IgD-negative memory B cell (primary cell): ENCODE data around the gene HAND1. TPM values are rescaled to one million over a fixed set of nuclear protein-coding genes. Genes with fewer than 3 reads are reported as not detected.
"Not testable (repeated sequence)": the region's sequence is repeated elsewhere in the genome, so short reads cannot be mapped to it uniquely, and the experiment has no call there.

Experiments used
- H3K27ac Mint-ChIP-seq, 3 donors: one replicate each; pipeline ENCODE4 v1.8.0; 2020 to 2022; ENCODE audit warnings: mild to moderate bottlenecking in 3 of 3, mixed read lengths in 3 of 3, moderate library complexity in 1 of 3
- H3K27me3 Mint-ChIP-seq: one replicate; pipeline ENCODE4 v1.8.0; 2021; ENCODE audit warnings: mixed read lengths
- H3K36me3 Mint-ChIP-seq: one replicate; pipeline ENCODE4 v1.8.0; 2020; ENCODE audit warnings: mild to moderate bottlenecking, mixed read lengths
- H3K4me1 Mint-ChIP-seq, 3 donors: one replicate each; pipeline ENCODE4 v1.8.0; 2020 to 2022; ENCODE audit warnings: mixed read lengths in 3 of 3, mild to moderate bottlenecking in 1 of 3
- H3K4me3 Mint-ChIP-seq, 4 donors: one replicate each; pipeline ENCODE4 v1.8.0; 2020 to 2022; ENCODE audit warnings: mild to moderate bottlenecking in 4 of 4, mixed read lengths in 4 of 4, moderate library complexity in 3 of 4
- H3K9me3 Mint-ChIP-seq, 3 donors: one replicate each; pipeline ENCODE4 v1.8.0; 2020 to 2021; ENCODE audit warnings: mixed read lengths in 3 of 3, mild to moderate bottlenecking in 1 of 3
- polyA plus RNA-seq: library from polyadenylated mRNA; unstranded; fragments of 300-500 nt; fragmentation: Illumina TruSeq; gene quantifications from one replicate; pipeline ENCODE4 v1.2.3, GENCODE V29; 2021

Gene HAND1
- not detected for polyA plus RNA-seq

GRCh38 chr5:154478224-154478565 lies at the start of gene HAND1:
Gene HAND1, minus strand, starts transcription at chr5:154478227. Its CDS starts 219 bp downstream, at chr5:154478008.
- H3K27ac Mint-ChIP-seq = peak within 1 kb of the TSS; percentile 43 to 94 (median 87)
- peaks cover 22 to 38% (median 34%) of the 10 kb centered on the region in 3 donors for H3K4me1 Mint-ChIP-seq
- H3K4me3 Mint-ChIP-seq = peak within 1 kb of the TSS; percentile 52 to 90 (median 74)
- peaks cover 86% of the 10 kb centered on the region for H3K27me3 Mint-ChIP-seq
- peaks cover 0 to 5% (median 0%) of the 10 kb centered on the region in 3 donors for H3K9me3 Mint-ChIP-seq
- H3K36me3 Mint-ChIP-seq = no peaks in the 10 kb centered on the region

- H3K4me1 Mint-ChIP-seq = peaks cover 0 to 2% (median 0%) of the 10 kb centered on the region in 3 donors
- H3K36me3 Mint-ChIP-seq = no peaks in the 10 kb centered on the region
- no peak overlapping the region for H3K4me3 Mint-ChIP-seq
- peaks cover 0 to 3% (median 2%) of the 10 kb centered on the region in 3 donors for H3K9me3 Mint-ChIP-seq
- H3K27me3 Mint-ChIP-seq = peaks cover 7% of the 10 kb centered on the region
- H3K27ac Mint-ChIP-seq = peak overlapping the region in 1 of 3 donors; percentile 74
Measured at GRCh38 chr5:154526231-154527226, 48.5 kb upstream of the HAND1 start.

- H3K9me3 Mint-ChIP-seq = peaks cover 0 to 2% (median 0%) of the 10 kb centered on the region in 3 donors
- peaks cover 0 to 2% (median 0%) of the 10 kb centered on the region in 3 donors for H3K4me1 Mint-ChIP-seq
- no peak overlapping the region for H3K4me3 Mint-ChIP-seq
- H3K27me3 Mint-ChIP-seq = peaks cover 15% of the 10 kb centered on the region
- H3K27ac Mint-ChIP-seq = no peak overlapping the region
- H3K36me3 Mint-ChIP-seq = no peaks in the 10 kb centered on the region
Measured at GRCh38 chr5:154524859-154525258, 46.8 kb upstream of the HAND1 start.

GRCh38 chr5:154524181-154524580 lies 46.2 kb upstream of the HAND1 start:
- peak overlapping the region in 1 of 3 donors; percentile 35 for H3K27ac Mint-ChIP-seq
- H3K36me3 Mint-ChIP-seq = no peaks in the 10 kb centered on the region
- H3K4me3 Mint-ChIP-seq = no peak overlapping the region
- H3K9me3 Mint-ChIP-seq = peaks cover 0 to 2% (median 0%) of the 10 kb centered on the region in 3 donors
- peaks cover 0 to 2% (median 0%) of the 10 kb centered on the region in 3 donors for H3K4me1 Mint-ChIP-seq
- H3K27me3 Mint-ChIP-seq = peaks cover 19% of the 10 kb centered on the region

GRCh38 chr5:154523709-154524108 lies 45.7 kb upstream of the HAND1 start:
- peaks cover 0 to 2% (median 0%) of the 10 kb centered on the region in 3 donors for H3K9me3 Mint-ChIP-seq
- no peak overlapping the region for H3K27ac Mint-ChIP-seq
- H3K4me1 Mint-ChIP-seq = no peaks in the 10 kb centered on the region
- peaks cover 19% of the 10 kb centered on the region for H3K27me3 Mint-ChIP-seq
- H3K36me3 Mint-ChIP-seq = no peaks in the 10 kb centered on the region
- no peak overlapping the region for H3K4me3 Mint-ChIP-seq

- H3K27me3 Mint-ChIP-seq = peaks cover 24% of the 10 kb centered on the region
- peaks cover 0 to 2% (median 0%) of the 10 kb centered on the region in 3 donors for H3K9me3 Mint-ChIP-seq
- no peaks in the 10 kb centered on the region for H3K4me1 Mint-ChIP-seq
- peak overlapping the region in 1 of 3 donors; percentile 15 for H3K27ac Mint-ChIP-seq
- H3K36me3 Mint-ChIP-seq = no peaks in the 10 kb centered on the region
- H3K4me3 Mint-ChIP-seq = no peak overlapping the region
Measured at GRCh38 chr5:154523104-154523503, 45.1 kb upstream of the HAND1 start.

- Mint-ChIP-seq H3K4me3 (no peak overlapping the region), H3K9me3 (no peaks in the 10 kb centered on the region), H3K27me3 (peaks cover 26% of the 10 kb centered on the region), H3K4me1 (no peaks in the 10 kb centered on the region), H3K36me3 (no peaks in the 10 kb centered on the region), H3K27ac (peak overlapping the region in 1 of 3 donors; percentile 59)
Measured at GRCh38 chr5:154522284-154522683, 44.3 kb upstream of the HAND1 start.

GRCh38 chr5:154521756-154522155 lies 43.7 kb upstream of the HAND1 start:
- no peak overlapping the region for H3K4me3 Mint-ChIP-seq
- no peaks in the 10 kb centered on the region for H3K36me3 Mint-ChIP-seq
- peaks cover 26% of the 10 kb centered on the region for H3K27me3 Mint-ChIP-seq
- no peaks in the 10 kb centered on the region for H3K9me3 Mint-ChIP-seq
- H3K4me1 Mint-ChIP-seq = no peaks in the 10 kb centered on the region
- H3K27ac Mint-ChIP-seq = no peak overlapping the region

- no peaks in the 10 kb centered on the region for H3K4me1 Mint-ChIP-seq
- H3K4me3 Mint-ChIP-seq = peak overlapping the region in 1 of 4 donors; percentile 17
- H3K27me3 Mint-ChIP-seq = peaks cover 29% of the 10 kb centered on the region
- no peak overlapping the region for H3K27ac Mint-ChIP-seq
- no peaks in the 10 kb centered on the region for H3K36me3 Mint-ChIP-seq
- no peaks in the 10 kb centered on the region for H3K9me3 Mint-ChIP-seq
Measured at GRCh38 chr5:154520861-154521453, 42.9 kb upstream of the HAND1 start.

GRCh38 chr5:154519359-154519758 lies 41.3 kb upstream of the HAND1 start:
- no peaks in the 10 kb centered on the region for H3K4me1 Mint-ChIP-seq
- H3K27me3 Mint-ChIP-seq = peaks cover 31% of the 10 kb centered on the region
- H3K27ac Mint-ChIP-seq = no peak overlapping the region
- H3K36me3 Mint-ChIP-seq = no peaks in the 10 kb centered on the region
- H3K4me3 Mint-ChIP-seq = no peak overlapping the region
- no peaks in the 10 kb centered on the region for H3K9me3 Mint-ChIP-seq

GRCh38 chr5:154518438-154518867 lies 40.4 kb upstream of the HAND1 start:
- peaks cover 32% of the 10 kb centered on the region for H3K27me3 Mint-ChIP-seq
- H3K4me1 Mint-ChIP-seq = peaks cover 0 to 3% (median 2%) of the 10 kb centered on the region in 3 donors
- peak overlapping the region in 1 of 4 donors; percentile 32 for H3K4me3 Mint-ChIP-seq
- no peaks in the 10 kb centered on the region for H3K9me3 Mint-ChIP-seq
- H3K27ac Mint-ChIP-seq = no peak overlapping the region
- no peaks in the 10 kb centered on the region for H3K36me3 Mint-ChIP-seq

- Mint-ChIP-seq H3K27ac (no peak overlapping the region), H3K36me3 (no peaks in the 10 kb centered on the region), H3K4me3 (no peak overlapping the region), H3K27me3 (peaks cover 32% of the 10 kb centered on the region), H3K9me3 (no peaks in the 10 kb centered on the region), H3K4me1 (peaks cover 0 to 3% (median 2%) of the 10 kb centered on the region in 3 donors)
Measured at GRCh38 chr5:154517810-154518437, 39.9 kb upstream of the HAND1 start.

- no peaks in the 10 kb centered on the region for H3K36me3 Mint-ChIP-seq
- H3K9me3 Mint-ChIP-seq = no peaks in the 10 kb centered on the region
- peaks cover 30% of the 10 kb centered on the region for H3K27me3 Mint-ChIP-seq
- H3K4me1 Mint-ChIP-seq = peaks cover 0 to 3% (median 2%) of the 10 kb centered on the region in 3 donors
- H3K27ac Mint-ChIP-seq = no peak overlapping the region
- H3K4me3 Mint-ChIP-seq = no peak overlapping the region
Measured at GRCh38 chr5:154517181-154517580, 39.2 kb upstream of the HAND1 start.

- no peak overlapping the region for H3K27ac Mint-ChIP-seq
- H3K9me3 Mint-ChIP-seq = no peaks in the 10 kb centered on the region
- no peaks in the 10 kb centered on the region for H3K36me3 Mint-ChIP-seq
- peaks cover 0 to 3% (median 2%) of the 10 kb centered on the region in 3 donors for H3K4me1 Mint-ChIP-seq
- no peak overlapping the region for H3K4me3 Mint-ChIP-seq
- H3K27me3 Mint-ChIP-seq = peaks cover 28% of the 10 kb centered on the region
Measured at GRCh38 chr5:154516475-154516874, 38.4 kb upstream of the HAND1 start.

- H3K4me1 Mint-ChIP-seq, H3K4me3 Mint-ChIP-seq, H3K27ac Mint-ChIP-seq, H3K9me3 Mint-ChIP-seq, H3K36me3 Mint-ChIP-seq: not testable (repeated sequence)
- peaks cover 22% of the 10 kb centered on the region for H3K27me3 Mint-ChIP-seq
Measured at GRCh38 chr5:154515488-154515887, 37.5 kb upstream of the HAND1 start.
